Endothelial cell (in vitro differentiated cells): ENCODE data around the gene CACNA1C. TPM values are rescaled to one million over a fixed set of nuclear protein-coding genes. Genes with fewer than 3 reads are reported as not detected.

ENCODE experiments used
- DNase-seq: peaks from one replicate; pipeline ENCODE4 v3.0.0; 2021; ENCODE audit warnings: low spot score
- H3K27ac Mint-ChIP-seq: one replicate; pipeline ENCODE4 v1.8.0; 2021; ENCODE audit warnings: mixed read lengths, inconsistent platforms; ENCODE audit not compliant: unreplicated experiment
- H3K27me3 Mint-ChIP-seq: one replicate; pipeline ENCODE4 v1.8.0; 2021; ENCODE audit warnings: mild to moderate bottlenecking, moderate library complexity, mixed read lengths, inconsistent platforms; ENCODE audit not compliant: unreplicated experiment
- H3K36me3 Mint-ChIP-seq: one replicate; pipeline ENCODE4 v1.8.0; 2021; ENCODE audit warnings: mild to moderate bottlenecking, low read depth, mixed read lengths, inconsistent platforms; ENCODE audit not compliant: unreplicated experiment
- H3K4me1 Mint-ChIP-seq: one replicate; pipeline ENCODE4 v1.8.0; 2021; ENCODE audit warnings: mild to moderate bottlenecking, mixed read lengths, inconsistent platforms; ENCODE audit not compliant: unreplicated experiment
- H3K4me3 Mint-ChIP-seq: one replicate; pipeline ENCODE4 v1.8.0; 2021; ENCODE audit warnings: mild to moderate bottlenecking, mixed read lengths, inconsistent platforms; ENCODE audit not compliant: unreplicated experiment
- H3K9me3 Mint-ChIP-seq: one replicate; pipeline ENCODE4 v1.8.0; 2021; ENCODE audit warnings: mixed read lengths, inconsistent platforms; ENCODE audit not compliant: unreplicated experiment
- total RNA-seq: library from RNA; stranded (reverse); fragmentation: NEBNext Ultra II Directional; extraction: Animal tissue kit (Norgen Biotek cat#: 25700); gene quantifications from one replicate; pipeline ENCODE4 v1.2.1, GENCODE V29; 2021; ENCODE audit not compliant: unreplicated experiment
- TF ChIP-seq, protein P1 (sequence below): fragments of 200-600 bp; sonication (generic); IDR thresholded peaks from one replicate; pipeline ENCODE4 v1.5.0; 2021; ENCODE audit warnings: antibody characterized with exemption; ENCODE audit not compliant: unreplicated experiment

CACNA1C gene
- total RNA-seq, 1 donor from 2014 or later, result 11.1 TPM

GRCh38 chr12:2384533-2385351, 332.0 kb downstream of the CACNA1C start:
- TF ChIP-seq, protein P1, sequence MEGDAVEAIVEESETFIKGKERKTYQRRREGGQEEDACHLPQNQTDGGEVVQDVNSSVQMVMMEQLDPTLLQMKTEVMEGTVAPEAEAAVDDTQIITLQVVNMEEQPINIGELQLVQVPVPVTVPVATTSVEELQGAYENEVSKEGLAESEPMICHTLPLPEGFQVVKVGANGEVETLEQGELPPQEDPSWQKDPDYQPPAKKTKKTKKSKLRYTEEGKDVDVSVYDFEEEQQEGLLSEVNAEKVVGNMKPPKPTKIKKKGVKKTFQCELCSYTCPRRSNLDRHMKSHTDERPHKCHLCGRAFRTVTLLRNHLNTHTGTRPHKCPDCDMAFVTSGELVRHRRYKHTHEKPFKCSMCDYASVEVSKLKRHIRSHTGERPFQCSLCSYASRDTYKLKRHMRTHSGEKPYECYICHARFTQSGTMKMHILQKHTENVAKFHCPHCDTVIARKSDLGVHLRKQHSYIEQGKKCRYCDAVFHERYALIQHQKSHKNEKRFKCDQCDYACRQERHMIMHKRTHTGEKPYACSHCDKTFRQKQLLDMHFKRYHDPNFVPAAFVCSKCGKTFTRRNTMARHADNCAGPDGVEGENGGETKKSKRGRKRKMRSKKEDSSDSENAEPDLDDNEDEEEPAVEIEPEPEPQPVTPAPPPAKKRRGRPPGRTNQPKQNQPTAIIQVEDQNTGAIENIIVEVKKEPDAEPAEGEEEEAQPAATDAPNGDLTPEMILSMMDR, result no peak
- H3K27ac Mint-ChIP-seq, result no peak overlapping the region
- no peaks in the 10 kb centered on the region for H3K27me3 Mint-ChIP-seq
- no peak overlapping the region for H3K4me3 Mint-ChIP-seq
- H3K4me1 Mint-ChIP-seq, result peaks cover 7% of the 10 kb centered on the region
- H3K9me3 Mint-ChIP-seq, result no peaks in the 10 kb centered on the region
- DNase-seq, result no peak
- no peaks in the 10 kb centered on the region for H3K36me3 Mint-ChIP-seq

- H3K36me3 Mint-ChIP-seq, result no peaks in the 10 kb centered on the region
- no peak overlapping the region for H3K4me3 Mint-ChIP-seq
- H3K27ac Mint-ChIP-seq, result no peak overlapping the region
- TF ChIP-seq, protein P1, result peak; percentile 19
- H3K27me3 Mint-ChIP-seq, result no peaks in the 10 kb centered on the region
- H3K4me1 Mint-ChIP-seq, result peaks cover 7% of the 10 kb centered on the region
- DNase-seq, result no peak
- H3K9me3 Mint-ChIP-seq, result no peaks in the 10 kb centered on the region
Observed at GRCh38 chr12:2385529-2385928, 332.7 kb downstream of the CACNA1C start.

- H3K9me3 Mint-ChIP-seq, result no peaks in the 10 kb centered on the region
- no peak for DNase-seq
- H3K27me3 Mint-ChIP-seq, result no peaks in the 10 kb centered on the region
- no peak overlapping the region for H3K4me3 Mint-ChIP-seq
- H3K27ac Mint-ChIP-seq, result no peak overlapping the region
- peaks cover 10% of the 10 kb centered on the region for H3K4me1 Mint-ChIP-seq
- TF ChIP-seq, protein P1, result no peak
- no peaks in the 10 kb centered on the region for H3K36me3 Mint-ChIP-seq
Observed at GRCh38 chr12:2386566-2386965, 333.8 kb downstream of the CACNA1C start.

GRCh38 chr12:2387103-2387834, 334.5 kb downstream of the CACNA1C start:
- Mint-ChIP-seq H3K36me3 (no peaks in the 10 kb centered on the region), H3K9me3 (no peaks in the 10 kb centered on the region)

More at GRCh38 chr12:2387103-2387834, 334.5 kb downstream of the CACNA1C start:
- Mint-ChIP-seq H3K27me3 (no peaks in the 10 kb centered on the region), H3K4me1 (peaks cover 10% of the 10 kb centered on the region), H3K4me3 (no peak overlapping the region), H3K27ac (no peak overlapping the region)
- TF ChIP-seq, protein P1, result no peak
- no peak for DNase-seq
